Type B pancreatic cell (in vitro differentiated cells): Measurements from ENCODE around the gene TBC1D14. TPM values are rescaled to one million over a fixed set of nuclear protein-coding genes. Genes with fewer than 3 reads are reported as not detected.

ENCODE experiments used
- DNase-seq: peaks from one replicate; pipeline ENCODE4 v3.0.0; 2021; ENCODE audit warnings: mixed read lengths; ENCODE audit not compliant: unreplicated experiment; ENCODE audit errors: extremely low spot score
- H3K27ac Mint-ChIP-seq: 2 replicates; pipeline ENCODE4 v1.8.0; 2021; ENCODE audit warnings: mild to moderate bottlenecking, mixed read lengths
- H3K27me3 Mint-ChIP-seq: 2 replicates; pipeline ENCODE4 v1.8.0; 2021; ENCODE audit warnings: mixed read lengths
- H3K36me3 Mint-ChIP-seq: 2 replicates; pipeline ENCODE4 v1.8.0; 2021; ENCODE audit warnings: mixed read lengths
- H3K4me1 Mint-ChIP-seq: one replicate; pipeline ENCODE4 v1.8.0; 2021; ENCODE audit warnings: mixed read lengths; ENCODE audit not compliant: unreplicated experiment
- H3K4me3 Mint-ChIP-seq: 2 replicates; pipeline ENCODE4 v1.8.0; 2021; ENCODE audit warnings: mild to moderate bottlenecking, mixed read lengths
- H3K9me3 Mint-ChIP-seq: 2 replicates; pipeline ENCODE4 v1.8.0; 2021; ENCODE audit warnings: mixed read lengths
- CTCF ChIP-seq: fragments of 200-600 bp; sonication (generic); conservative IDR thresholded peaks from 2 replicates; pipeline ENCODE4 v1.5.0; 2021; ENCODE audit warnings: antibody characterized with exemption, mild to moderate bottlenecking
- total RNA-seq: library from RNA; stranded (reverse); gene quantifications from 2 replicates; pipeline ENCODE4 v1.2.1, GENCODE V29; 2021; ENCODE audit warnings: low replicate concordance

TBC1D14 gene
- total RNA-seq, 1 donor from 2014 or later: 55.9 TPM

- TF ChIP-seq CTCF: no peak
- no peaks in the 10 kb centered on the region for H3K9me3 Mint-ChIP-seq
- H3K4me3 Mint-ChIP-seq: no peak overlapping the region
- H3K4me1 Mint-ChIP-seq: no peaks in the 10 kb centered on the region
- no peak overlapping the region for H3K27ac Mint-ChIP-seq
- no peaks in the 10 kb centered on the region for H3K27me3 Mint-ChIP-seq
- H3K36me3 Mint-ChIP-seq: peaks cover 22% of the 10 kb centered on the region
- no peak for DNase-seq
These were observed 120.3 kb downstream of the TBC1D14 start for GRCh38 chr4:7029921-7030320.

- Mint-ChIP-seq H3K27me3 (no peaks in the 10 kb centered on the region), H3K4me1 (no peaks in the 10 kb centered on the region), H3K36me3 (peaks cover 22% of the 10 kb centered on the region), H3K27ac (no peak overlapping the region), H3K4me3 (no peak overlapping the region), H3K9me3 (no peaks in the 10 kb centered on the region)
- no peak for TF ChIP-seq CTCF
- no peak for DNase-seq
These were observed 121.2 kb downstream of the TBC1D14 start for GRCh38 chr4:7030856-7031255.

- Mint-ChIP-seq H3K4me3 (no peak overlapping the region), H3K9me3 (no peaks in the 10 kb centered on the region), H3K27me3 (no peaks in the 10 kb centered on the region), H3K27ac (no peak overlapping the region), H3K36me3 (peaks cover 18% of the 10 kb centered on the region), H3K4me1 (no peaks in the 10 kb centered on the region)
- DNase-seq: no peak
- no peak for TF ChIP-seq CTCF
These were observed 122.2 kb downstream of the TBC1D14 start for GRCh38 chr4:7031558-7032449.

- DNase-seq: no peak
- H3K27me3 Mint-ChIP-seq: peaks cover 3% of the 10 kb centered on the region
- H3K4me1 Mint-ChIP-seq: peaks cover 3% of the 10 kb centered on the region
- peaks cover 14% of the 10 kb centered on the region for H3K36me3 Mint-ChIP-seq
- H3K4me3 Mint-ChIP-seq: no peak overlapping the region
- H3K27ac Mint-ChIP-seq: no peak overlapping the region
- no peak for TF ChIP-seq CTCF
- H3K9me3 Mint-ChIP-seq: no peaks in the 10 kb centered on the region
These were observed 123.0 kb downstream of the TBC1D14 start for GRCh38 chr4:7032596-7032995.

GRCh38 chr4:7034262-7035081 is 124.8 kb downstream of the TBC1D14 start:
- peaks cover 3% of the 10 kb centered on the region for H3K27me3 Mint-ChIP-seq
- H3K4me3 Mint-ChIP-seq: no peak overlapping the region
- no peak for DNase-seq
- TF ChIP-seq CTCF: no peak
- H3K4me1 Mint-ChIP-seq: peaks cover 3% of the 10 kb centered on the region
- H3K9me3 Mint-ChIP-seq: no peaks in the 10 kb centered on the region
- peaks cover 10% of the 10 kb centered on the region for H3K36me3 Mint-ChIP-seq
- peak overlapping the region; percentile 66 for H3K27ac Mint-ChIP-seq
